ENCODE measurements around the gene CDK14.

DNA sequence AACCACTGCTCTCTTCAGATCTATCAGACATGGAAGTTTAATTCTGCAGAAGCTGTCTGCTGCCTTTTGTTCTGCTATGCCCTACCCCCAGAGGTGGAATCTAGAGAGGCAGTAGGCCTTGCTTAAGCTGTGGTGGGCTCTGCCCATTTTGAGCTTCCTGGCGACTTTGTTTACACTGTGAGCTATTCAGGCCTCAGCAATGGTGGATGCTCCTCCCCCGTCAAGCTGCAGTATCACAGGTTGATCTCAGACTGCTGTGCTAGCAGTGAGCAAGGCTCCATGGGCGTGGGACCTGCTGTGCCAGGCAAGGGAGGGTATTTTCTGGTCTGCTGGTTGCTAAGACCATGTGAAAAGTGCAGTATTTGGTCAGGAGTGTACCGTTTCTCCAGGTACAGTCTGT, 45.1 kb upstream of the CDK14 start:
- TF ChIP-seq, protein P1, sequence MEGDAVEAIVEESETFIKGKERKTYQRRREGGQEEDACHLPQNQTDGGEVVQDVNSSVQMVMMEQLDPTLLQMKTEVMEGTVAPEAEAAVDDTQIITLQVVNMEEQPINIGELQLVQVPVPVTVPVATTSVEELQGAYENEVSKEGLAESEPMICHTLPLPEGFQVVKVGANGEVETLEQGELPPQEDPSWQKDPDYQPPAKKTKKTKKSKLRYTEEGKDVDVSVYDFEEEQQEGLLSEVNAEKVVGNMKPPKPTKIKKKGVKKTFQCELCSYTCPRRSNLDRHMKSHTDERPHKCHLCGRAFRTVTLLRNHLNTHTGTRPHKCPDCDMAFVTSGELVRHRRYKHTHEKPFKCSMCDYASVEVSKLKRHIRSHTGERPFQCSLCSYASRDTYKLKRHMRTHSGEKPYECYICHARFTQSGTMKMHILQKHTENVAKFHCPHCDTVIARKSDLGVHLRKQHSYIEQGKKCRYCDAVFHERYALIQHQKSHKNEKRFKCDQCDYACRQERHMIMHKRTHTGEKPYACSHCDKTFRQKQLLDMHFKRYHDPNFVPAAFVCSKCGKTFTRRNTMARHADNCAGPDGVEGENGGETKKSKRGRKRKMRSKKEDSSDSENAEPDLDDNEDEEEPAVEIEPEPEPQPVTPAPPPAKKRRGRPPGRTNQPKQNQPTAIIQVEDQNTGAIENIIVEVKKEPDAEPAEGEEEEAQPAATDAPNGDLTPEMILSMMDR (IDR thresholded peaks at IDR 0.05; ENCODE audit: low read depth, low read length), result no peak
- no peak for TF ChIP-seq EZH2phosphoT487 (IDR thresholded peaks at IDR 0.05; ENCODE audit: low read depth)

Measured in OCI-LY3 (cell line).